ENCODE measurements around the gene MCRIP2.

- no peak for TF ChIP-seq HNRNPH1 (optimal IDR thresholded peaks at IDR 0.05; ENCODE audit: low read depth, low read length)
- TF ChIP-seq EZH2 (IDR thresholded peaks at IDR 0.05; ENCODE audit: borderline replicate concordance, low read depth, low read length): no peak
- no peak for TF ChIP-seq CTCF (IDR thresholded peaks at IDR 0.05 in 2 of 3, conservative IDR thresholded peaks at IDR 0.05 in 1 of 3; ENCODE audit: insufficient read depth in 2 of 3, low read depth in 1 of 3, low read length in 3 of 3)
- no peak for TF ChIP-seq FOXK1 (CRISPR knock-in tag; IDR thresholded peaks at IDR 0.05; ENCODE audit: borderline replicate concordance)
- no peak for TF ChIP-seq DNMT1 (IDR thresholded peaks at IDR 0.05)
- no peak for TF ChIP-seq ZNF830 (CRISPR knock-in tag; IDR thresholded peaks at IDR 0.05)
- TF ChIP-seq POLR2AphosphoS5 (IDR thresholded peaks at IDR 0.05; ENCODE audit: control insufficient read depth, insufficient read depth, low read depth, low read length): no peak
- TF ChIP-seq ZNF24 (IDR thresholded peaks at IDR 0.05): no peak
- no peak for TF ChIP-seq E2F6 (IDR thresholded peaks at IDR 0.05; ENCODE audit: borderline replicate concordance in 1 of 2, extremely low read depth in 1 of 2, insufficient read depth in 1 of 2, insufficient read length in 1 of 2, low read depth in 1 of 2, low read length in 1 of 2, poor library complexity in 1 of 2, severe bottlenecking in 1 of 2)
- no peak for TF ChIP-seq TAF1 (IDR thresholded peaks at IDR 0.05; ENCODE audit: control insufficient read depth, extremely low read depth, insufficient read depth, low read length, severe bottlenecking)
- TF ChIP-seq CHD1 (IDR thresholded peaks at IDR 0.05; ENCODE audit: low read length): no peak
- no peak for TF ChIP-seq RB1 (IDR thresholded peaks at IDR 0.05; ENCODE audit: low read depth)
- TF ChIP-seq MAX (CRISPR knock-in tag; IDR thresholded peaks at IDR 0.05): no peak
Observed at GRCh38 chr16:662597-662996, 21.0 kb downstream of the MCRIP2 start.
